Neuronal stem cell (in vitro differentiated cells): ENCODE data around the gene SGF29.
"Not testable (repeated sequence)": the region's sequence is repeated elsewhere in the genome, so short reads cannot be mapped to it uniquely, and the experiment has no call there.

Experiments
- DNase-seq: peaks from one replicate; pipeline ENCODE4 v3.0.0-alpha.2; 2013; ENCODE audit warnings: low spot score
- H2AFZ ChIP-seq: one replicate; pipeline ENCODE4 v1.6.1; 2013; ENCODE audit warnings: mild to moderate bottlenecking, low read length, inconsistent platforms
- H2AK5ac ChIP-seq: 2 replicates; pipeline ENCODE4 v1.6.1; 2013; ENCODE audit warnings: low read depth, mild to moderate bottlenecking, inconsistent platforms, low read length, moderate library complexity, mixed read lengths
- H2BK120ac ChIP-seq: 2 replicates; pipeline ENCODE4 v1.6.1; 2013; ENCODE audit warnings: low read depth, mild to moderate bottlenecking, inconsistent platforms, low read length, moderate library complexity, mixed read lengths
- H2BK12ac ChIP-seq: one replicate; pipeline ENCODE4 v1.6.1; 2013; ENCODE audit warnings: low read length, inconsistent platforms
- H2BK15ac ChIP-seq: 2 replicates; pipeline ENCODE4 v1.6.1; 2013; ENCODE audit warnings: mild to moderate bottlenecking, low read length, inconsistent platforms, mixed read lengths
- H2BK5ac ChIP-seq: one replicate; pipeline ENCODE4 v1.6.1; 2013; ENCODE audit warnings: inconsistent platforms, mild to moderate bottlenecking, low read length, moderate library complexity
- H3K14ac ChIP-seq: one replicate; pipeline ENCODE4 v1.6.1; 2013; ENCODE audit warnings: low read length, inconsistent platforms
- H3K18ac ChIP-seq: 2 replicates; pipeline ENCODE4 v1.6.1; 2013; ENCODE audit warnings: low read length, inconsistent platforms
- H3K23ac ChIP-seq: 2 replicates; pipeline ENCODE4 v1.6.1; 2013; ENCODE audit warnings: low read depth, mild to moderate bottlenecking, mixed read lengths, low read length, inconsistent platforms; ENCODE audit not compliant: poor library complexity
- H3K27ac ChIP-seq: replicated peaks from 3 replicates; pipeline ENCODE4 v1.5.1; 2013; ENCODE audit warnings: low read length, inconsistent platforms
- H3K27me3 ChIP-seq, 3 experiments: 2 replicates each; pipeline ENCODE4 v1.6.1; 2013; ENCODE audit warnings: low read length in 3 of 3, mild to moderate bottlenecking in 2 of 3, inconsistent platforms in 1 of 3, low read depth in 1 of 3, mixed read lengths in 1 of 3, moderate library complexity in 1 of 3; ENCODE audit not compliant: control insufficient read depth in 3 of 3, insufficient read depth in 3 of 3
- H3K36me3 ChIP-seq, 2 donors: replicated peaks in 1 of 2; 2 replicates each; pipeline ENCODE4 v1.6.1; 2013; ENCODE audit warnings: low read length in 2 of 2; ENCODE audit not compliant: control insufficient read depth in 2 of 2, insufficient read depth in 2 of 2
- H3K4ac ChIP-seq: 2 replicates; pipeline ENCODE4 v1.6.1; 2013; ENCODE audit warnings: inconsistent platforms, mild to moderate bottlenecking, low read length, moderate library complexity
- H3K4me1 ChIP-seq, 2 donors: 1 replicate in 1 of 2; 2 replicates in 1 of 2; pipeline ENCODE4 v1.6.1; 2013; ENCODE audit warnings: low read length in 2 of 2, low read depth in 1 of 2; ENCODE audit not compliant: control insufficient read depth in 2 of 2, insufficient read depth in 1 of 2
- H3K4me2 ChIP-seq: one replicate; pipeline ENCODE4 v1.6.1; 2013; ENCODE audit warnings: mild to moderate bottlenecking, low read length, inconsistent platforms; ENCODE audit not compliant: insufficient read depth, poor library complexity, severe bottlenecking
- H3K4me3 ChIP-seq, 2 donors: 2 replicates each; pipeline ENCODE4 v1.5.1; 2013; ENCODE audit warnings: low read length in 2 of 2, mild to moderate bottlenecking in 2 of 2, inconsistent platforms in 1 of 2, moderate library complexity in 1 of 2
- H3K79me1 ChIP-seq: one replicate; pipeline ENCODE4 v1.6.1; 2013; ENCODE audit warnings: low read depth, mild to moderate bottlenecking, inconsistent platforms, low read length, moderate library complexity
- H3K9ac ChIP-seq: one replicate; pipeline ENCODE4 v1.6.1; 2013; ENCODE audit warnings: mild to moderate bottlenecking, low read depth, low read length, inconsistent platforms; ENCODE audit not compliant: poor library complexity
- H3K9me3 ChIP-seq, 2 donors: replicated peaks in 1 of 2; 2 replicates each; pipeline versions ENCODE3 to v1.6.1; 2013; ENCODE audit warnings: low read length in 2 of 2, mild to moderate bottlenecking in 2 of 2, inconsistent platforms in 1 of 2, low read depth in 1 of 2, mixed read lengths in 1 of 2, moderate library complexity in 1 of 2; ENCODE audit not compliant: control insufficient read depth in 2 of 2, insufficient read depth in 1 of 2
- H4K8ac ChIP-seq: one replicate; pipeline ENCODE4 v1.6.1; 2013; ENCODE audit warnings: low read depth, mild to moderate bottlenecking, inconsistent platforms, low read length, moderate library complexity
- H4K91ac ChIP-seq: one replicate; pipeline ENCODE4 v1.6.1; 2013; ENCODE audit warnings: low read length, low read depth, mild to moderate bottlenecking, inconsistent platforms; ENCODE audit not compliant: poor library complexity
- WGBS, 2 donors: extraction: QIAGEN DNeasy Blood & Tissue Kit; methylation state at CpG; one replicate each; pipeline ENCODE4 v1.1.7; 2013; ENCODE audit warnings: missing lambda C conversion rate in 2 of 2, mixed read lengths in 1 of 2; ENCODE audit not compliant: insufficient read length in 2 of 2, insufficient replicate concordance in 1 of 2; ENCODE audit errors: extremely low coverage in 2 of 2; 5-methylcytosine and 5-hydroxymethylcytosine counted together

SGF29 gene

DNA sequence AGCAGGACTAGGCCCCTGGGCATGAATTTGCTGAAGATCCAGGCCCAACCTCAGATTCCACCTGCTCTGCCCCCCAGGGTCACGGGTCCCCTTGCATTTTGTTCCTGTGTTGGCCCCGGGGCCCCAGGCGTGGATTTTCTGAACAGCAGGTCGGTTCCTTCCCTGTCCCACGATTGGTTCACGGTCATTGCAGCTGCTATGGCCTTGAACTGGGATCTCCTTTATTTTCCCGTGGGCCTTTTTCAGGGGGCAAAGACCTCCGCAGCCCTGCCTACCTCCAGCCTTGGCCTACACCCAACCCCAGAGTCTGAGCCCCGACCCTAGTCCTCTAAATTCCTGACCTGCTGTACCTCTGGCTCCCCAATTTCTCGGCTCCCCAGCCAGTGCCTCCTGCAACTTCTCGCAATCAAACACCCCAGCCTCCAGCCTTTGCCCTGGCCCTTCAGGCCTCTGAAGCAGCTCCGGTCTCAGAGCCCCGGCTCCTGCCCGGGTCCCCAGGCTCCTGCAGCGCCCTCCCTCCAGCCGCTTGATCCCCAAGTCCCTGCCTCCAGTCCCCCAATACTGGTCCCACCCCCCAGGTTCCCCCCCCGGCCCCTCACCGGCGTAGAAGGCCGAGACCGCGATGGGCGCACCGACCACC, 68.9 kb downstream of the SGF29 start:
- not testable (repeated sequence) for H2BK15ac ChIP-seq, H4K91ac ChIP-seq, DNase-seq, H3K27me3 ChIP-seq, H3K79me1 ChIP-seq, H3K9ac ChIP-seq, H3K36me3 ChIP-seq, H2AK5ac ChIP-seq, H4K8ac ChIP-seq, H3K4me3 ChIP-seq, H3K27ac ChIP-seq, H3K4me2 ChIP-seq, H2BK5ac ChIP-seq, H2BK12ac ChIP-seq, H2AFZ ChIP-seq, H3K4ac ChIP-seq, H2BK120ac ChIP-seq, H3K14ac ChIP-seq, H3K23ac ChIP-seq, H3K18ac ChIP-seq, H3K9me3 ChIP-seq
- WGBS, 2 donors: no CpG with 5 or more reads among the region's 24 CpGs
- peaks cover 4 to 11% of the 10 kb centered on the region in 2 donors for H3K4me1 ChIP-seq

- no peak for DNase-seq
- no peak overlapping the region for H2AFZ ChIP-seq
- no peak overlapping the region for H3K18ac ChIP-seq
- no peak overlapping the region for H3K23ac ChIP-seq
- H4K91ac ChIP-seq: no peak overlapping the region
- no peak overlapping the region for H3K4me3 ChIP-seq
- H3K9ac ChIP-seq: no peak overlapping the region
- H3K9me3 ChIP-seq: no peaks in the 10 kb centered on the region
- no peak overlapping the region for H3K14ac ChIP-seq
- no peak overlapping the region for H2BK120ac ChIP-seq
- no peak overlapping the region for H2BK5ac ChIP-seq
- H3K4me1 ChIP-seq: peaks cover 4 to 9% of the 10 kb centered on the region in 2 donors
- H3K27ac ChIP-seq: no peak overlapping the region
- no CpG with 5 or more reads among the region's 68 CpGs for WGBS, 2 donors
- H3K4ac ChIP-seq: no peak overlapping the region
- no peaks in the 10 kb centered on the region for H3K36me3 ChIP-seq
- no peaks in the 10 kb centered on the region for H3K27me3 ChIP-seq
- H4K8ac ChIP-seq: no peak overlapping the region
- no peak overlapping the region for H3K4me2 ChIP-seq
- H2BK15ac ChIP-seq: no peak overlapping the region
- no peak overlapping the region for H2AK5ac ChIP-seq
- H2BK12ac ChIP-seq: no peak overlapping the region
- H3K79me1 ChIP-seq: no peaks in the 10 kb centered on the region
Observed at GRCh38 chr16:28623172-28623711, 69.5 kb downstream of the SGF29 start.

DNA sequence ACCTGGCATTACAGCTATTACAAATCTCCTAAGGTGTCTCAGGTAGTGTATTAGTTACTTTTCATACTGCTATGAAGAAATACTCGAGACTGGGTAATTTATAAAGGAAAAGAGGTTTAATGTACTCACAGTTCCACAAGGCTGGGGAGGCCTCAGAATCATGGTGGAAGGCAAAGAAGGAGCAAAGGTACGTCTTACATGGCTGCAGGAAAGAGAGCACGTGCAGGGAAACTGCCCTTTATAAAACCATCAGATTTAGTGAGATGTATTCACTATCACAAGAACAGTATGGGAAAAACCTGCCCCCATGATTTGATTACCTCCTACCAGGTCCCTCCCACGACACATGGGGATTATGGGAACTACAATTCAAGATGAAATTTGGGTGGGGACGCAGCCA, 77.2 kb downstream of the SGF29 start:
- H3K23ac ChIP-seq, H4K8ac ChIP-seq, H3K4me1 ChIP-seq, H3K9me3 ChIP-seq, H2BK120ac ChIP-seq, H3K14ac ChIP-seq, DNase-seq, H2BK15ac ChIP-seq, H2BK5ac ChIP-seq, H3K4ac ChIP-seq, H2BK12ac ChIP-seq, H3K4me3 ChIP-seq, H4K91ac ChIP-seq, H3K79me1 ChIP-seq, H2AFZ ChIP-seq, H2AK5ac ChIP-seq, H3K18ac ChIP-seq, H3K9ac ChIP-seq, H3K36me3 ChIP-seq, H3K27me3 ChIP-seq, H3K27ac ChIP-seq, H3K4me2 ChIP-seq: not testable (repeated sequence)
- no CpG with 5 or more reads among the region's 5 CpGs for WGBS, 2 donors

DNA sequence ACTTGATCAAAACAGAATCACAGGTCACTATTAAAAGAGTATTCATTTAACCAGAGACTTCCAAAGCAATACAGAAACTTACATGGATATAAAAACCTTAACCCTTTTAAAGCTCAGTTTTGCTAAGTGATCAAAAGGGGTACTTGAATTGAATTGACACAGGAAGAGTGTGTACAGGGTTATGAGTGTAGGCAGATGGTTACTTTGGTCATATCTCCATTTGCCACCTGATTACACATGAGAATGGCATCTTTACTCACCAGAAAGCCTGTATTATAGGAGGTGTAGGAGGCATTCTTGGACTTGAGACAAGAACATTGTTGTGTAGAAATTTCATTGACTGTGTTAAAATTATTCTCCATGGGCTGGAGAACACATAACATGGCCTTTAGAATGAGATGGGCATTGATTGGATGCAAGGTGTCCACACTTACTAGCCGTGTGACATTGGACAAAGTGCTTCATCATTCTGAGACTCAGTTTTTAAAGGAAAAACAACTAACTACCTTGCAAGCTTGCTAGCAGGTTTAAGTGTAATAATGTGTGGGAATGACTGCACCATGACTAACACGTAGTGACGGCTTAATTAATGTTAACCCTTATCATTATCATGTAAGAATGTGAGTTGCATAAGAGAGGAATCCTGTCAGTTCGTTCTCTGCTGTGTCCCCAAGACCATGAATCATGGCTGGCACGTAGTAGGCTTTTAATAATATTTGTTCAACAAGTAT, 82.5 kb downstream of the SGF29 start:
- H3K27me3 ChIP-seq, H2BK5ac ChIP-seq, DNase-seq, H3K14ac ChIP-seq, H4K8ac ChIP-seq, H3K23ac ChIP-seq, H4K91ac ChIP-seq, H3K9me3 ChIP-seq, H2BK120ac ChIP-seq, H2AFZ ChIP-seq, H3K79me1 ChIP-seq, H3K4me1 ChIP-seq, H3K9ac ChIP-seq, H3K4me3 ChIP-seq, H3K18ac ChIP-seq, H2AK5ac ChIP-seq, H3K4me2 ChIP-seq, H3K27ac ChIP-seq, H2BK12ac ChIP-seq, H3K4ac ChIP-seq, H3K36me3 ChIP-seq, H2BK15ac ChIP-seq: not testable (repeated sequence)
- WGBS, 2 donors: no CpG with 5 or more reads among the region's 5 CpGs
